ENCODE measurements around the gene SNCG. TPM values are rescaled to one million over a fixed set of nuclear protein-coding genes. Genes with fewer than 3 reads are reported as not detected.
"Not testable (repeated sequence)": the region's sequence is repeated elsewhere in the genome, so short reads cannot be mapped to it uniquely, and the experiment has no call there.

SNCG gene
- total RNA-seq, 1 experiment from 2014 or later = 5.5 TPM

DNA sequence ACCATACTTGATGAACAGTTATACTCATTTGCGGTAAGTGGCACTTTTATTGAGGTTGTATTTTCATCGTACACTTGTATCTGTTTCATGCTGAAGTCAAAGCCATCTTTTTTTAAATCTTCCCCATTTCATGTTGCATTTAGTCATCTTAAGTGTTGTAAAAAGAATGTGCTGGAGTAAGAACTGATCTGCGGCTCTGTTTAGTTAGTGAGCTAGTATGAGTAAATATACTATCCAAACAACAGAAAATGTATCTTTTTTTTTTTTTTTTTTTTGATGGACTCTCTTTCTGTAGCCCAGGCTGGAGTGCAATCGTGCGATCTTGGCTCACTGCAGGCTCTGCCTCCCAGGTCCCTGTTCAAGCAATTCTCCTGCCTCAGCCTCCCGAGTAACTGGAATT lies 49.3 kb downstream of the SNCG start:
- not testable (repeated sequence) for H3K4ac ChIP-seq (ENCODE audit: low read depth, low read length); H3K4me2 ChIP-seq (ENCODE audit: insufficient read depth, insufficient read length, low read length); H2BK20ac ChIP-seq (ENCODE audit: low read depth, low read length, poor library complexity, severe bottlenecking); H3K56ac ChIP-seq (ENCODE audit: insufficient read length, low read depth, low read length); H4K20me1 ChIP-seq (ENCODE audit: control insufficient read depth, insufficient read depth, insufficient read length); H4K8ac ChIP-seq (replicated peaks; ENCODE audit: insufficient read length, low read depth, low read length); H3K18ac ChIP-seq (ENCODE audit: insufficient read length, low read depth, low read length); H3K9me3 ChIP-seq (ENCODE audit: control insufficient read depth, low read depth, low read length); H3K79me2 ChIP-seq (ENCODE audit: insufficient read depth, low read length); H2BK15ac ChIP-seq (ENCODE audit: low read depth, low read length); H2AK5ac ChIP-seq (ENCODE audit: insufficient read length, low read length); H3K14ac ChIP-seq (ENCODE audit: insufficient read depth, low read length); H2AFZ ChIP-seq (ENCODE audit: low read length); H3K4me1 Mint-ChIP-seq; H2BK5ac ChIP-seq (ENCODE audit: insufficient read length, low read length); H3T11ph ChIP-seq (ENCODE audit: low read length); H3K23me2 ChIP-seq (ENCODE audit: insufficient read length, low read depth, low read length, poor library complexity, severe bottlenecking); H3K27ac Mint-ChIP-seq; H4K5ac ChIP-seq (ENCODE audit: insufficient read length, low read depth, low read length); H3K79me1 ChIP-seq (ENCODE audit: insufficient read depth, low read depth, low read length, poor library complexity, severe bottlenecking); H3K4me3 Mint-ChIP-seq; DNase-seq; H3K9me3 Mint-ChIP-seq; H3K27me3 ChIP-seq (ENCODE audit: insufficient read depth, low read length); H4K91ac ChIP-seq (ENCODE audit: insufficient read length, low read depth, low read length); H3K23ac ChIP-seq (ENCODE audit: insufficient read length, low read depth, low read length); H2BK12ac ChIP-seq (ENCODE audit: insufficient read length, low read depth, low read length); H3K9ac ChIP-seq (ENCODE audit: extremely low read depth, insufficient read length, low read length); H3K36me3 Mint-ChIP-seq (ENCODE audit: insufficient read depth in 1 of 3, low read depth in 3 of 3); H3K27me3 Mint-ChIP-seq (ENCODE audit: low read depth); H3K4me1 ChIP-seq (ENCODE audit: insufficient read depth, low read length); H2BK120ac ChIP-seq (ENCODE audit: low read depth, low read length, poor library complexity, severe bottlenecking); H3K27ac ChIP-seq (ENCODE audit: insufficient read length, low read depth, low read length)
- WGBS (ENCODE audit: extremely low coverage, insufficient read length, low lambda C conversion rate) = no CpG with 5 or more reads among the region's 6 CpGs

GRCh38 chr10:87008303-87008702 lies 49.9 kb downstream of the SNCG start:
- not testable (repeated sequence) for H3K27me3 Mint-ChIP-seq (ENCODE audit: low read depth); H3K4me3 Mint-ChIP-seq; H3K79me2 ChIP-seq (ENCODE audit: insufficient read depth, low read length); H2BK120ac ChIP-seq (ENCODE audit: low read depth, low read length, poor library complexity, severe bottlenecking); H3T11ph ChIP-seq (ENCODE audit: low read length); H3K79me1 ChIP-seq (ENCODE audit: insufficient read depth, low read depth, low read length, poor library complexity, severe bottlenecking); H3K14ac ChIP-seq (ENCODE audit: insufficient read depth, low read length); H2BK15ac ChIP-seq (ENCODE audit: low read depth, low read length); H3K56ac ChIP-seq (ENCODE audit: insufficient read length, low read depth, low read length); H3K27ac ChIP-seq (ENCODE audit: insufficient read length, low read depth, low read length); H3K4me1 Mint-ChIP-seq; H3K9ac ChIP-seq (ENCODE audit: extremely low read depth, insufficient read length, low read length); H3K27me3 ChIP-seq (ENCODE audit: insufficient read depth, low read length); H2AFZ ChIP-seq (ENCODE audit: low read length); H2BK12ac ChIP-seq (ENCODE audit: insufficient read length, low read depth, low read length); H4K8ac ChIP-seq (replicated peaks; ENCODE audit: insufficient read length, low read depth, low read length); H3K23ac ChIP-seq (ENCODE audit: insufficient read length, low read depth, low read length); H3K4ac ChIP-seq (ENCODE audit: low read depth, low read length); H3K9me3 ChIP-seq (ENCODE audit: control insufficient read depth, low read depth, low read length); H4K20me1 ChIP-seq (ENCODE audit: control insufficient read depth, insufficient read depth, insufficient read length); DNase-seq; H3K27ac Mint-ChIP-seq; H3K23me2 ChIP-seq (ENCODE audit: insufficient read length, low read depth, low read length, poor library complexity, severe bottlenecking); H2AK5ac ChIP-seq (ENCODE audit: insufficient read length, low read length); H3K4me2 ChIP-seq (ENCODE audit: insufficient read depth, insufficient read length, low read length); H3K4me1 ChIP-seq (ENCODE audit: insufficient read depth, low read length); H4K5ac ChIP-seq (ENCODE audit: insufficient read length, low read depth, low read length); H3K18ac ChIP-seq (ENCODE audit: insufficient read length, low read depth, low read length); H2BK5ac ChIP-seq (ENCODE audit: insufficient read length, low read length); H4K91ac ChIP-seq (ENCODE audit: insufficient read length, low read depth, low read length); H2BK20ac ChIP-seq (ENCODE audit: low read depth, low read length, poor library complexity, severe bottlenecking); H3K9me3 Mint-ChIP-seq; H3K36me3 Mint-ChIP-seq (ENCODE audit: insufficient read depth in 1 of 3, low read depth in 3 of 3)
- no CpG with 5 or more reads among the region's 7 CpGs for WGBS (ENCODE audit: extremely low coverage, insufficient read length, low lambda C conversion rate)
